H1 (cell line): ENCODE data around the gene PIP4K2C. TPM values are rescaled to one million over a fixed set of nuclear protein-coding genes. Genes with fewer than 3 reads are reported as not detected.

Source experiments
- CTCF ChIA-PET: fragments of 300-600 bp; sonication (Branson Sonifier 250); formaldehyde crosslinking; loops from one replicate; lab custom pipeline; 2021; ENCODE audit not compliant: partially characterized antibody; lab: Charles Lee
- POLR2A ChIA-PET: fragments of 300-600 bp; sonication (Branson Sonifier 250); formaldehyde crosslinking; loops from one replicate; lab custom pipeline; 2021; ENCODE audit warnings: inconsistent platforms; ENCODE audit not compliant: partially characterized antibody; lab: Charles Lee
- DNase-seq, 2 experiments: peaks; one replicate each; pipeline versions ENCODE4 v3.0.0 to v3.0.0-alpha.2; 2010 to 2022; ENCODE audit warnings: low spot score in 2 of 2, low read depth in 1 of 2, mixed read lengths in 1 of 2
- FAIRE-seq: peaks from 2 replicates; lab custom pipeline; 2011; peaks lifted over from hg19 to GRCh38; lab: Jason Lieb, UNC
- H2AFZ ChIP-seq: 2 replicates; pipeline ENCODE4 v1.8.1; 2012; ENCODE audit warnings: low read length, inconsistent platforms
- H2AK5ac ChIP-seq: 2 replicates; pipeline ENCODE4 v1.6.1; 2013; ENCODE audit warnings: low read depth, low read length
- H2BK120ac ChIP-seq: replicated peaks from 2 replicates; pipeline ENCODE3; 2013; ENCODE audit warnings: low read depth, low read length, inconsistent platforms
- H2BK12ac ChIP-seq: 2 replicates; pipeline ENCODE4 v1.6.1; 2013; ENCODE audit warnings: low read depth, low read length
- H2BK15ac ChIP-seq: 2 replicates; pipeline ENCODE4 v1.6.1; 2013; ENCODE audit warnings: low read length
- H2BK20ac ChIP-seq: 2 replicates; pipeline ENCODE4 v1.6.1; 2013; ENCODE audit warnings: low read length
- H2BK5ac ChIP-seq: 2 replicates; pipeline ENCODE4 v1.6.1; 2013; ENCODE audit warnings: low read depth, low read length
- H3K14ac ChIP-seq: 2 replicates; pipeline ENCODE4 v1.6.1; 2013; ENCODE audit warnings: inconsistent platforms; ENCODE audit not compliant: insufficient read length
- H3K18ac ChIP-seq: 2 replicates; pipeline ENCODE4 v1.6.1; 2013; ENCODE audit warnings: low read length; ENCODE audit errors: extremely low read depth
- H3K23ac ChIP-seq: 2 replicates; pipeline ENCODE4 v1.6.1; 2013; ENCODE audit warnings: inconsistent platforms; ENCODE audit not compliant: insufficient read length
- H3K23me2 ChIP-seq: 2 replicates; pipeline ENCODE4 v1.6.1; 2013; ENCODE audit warnings: low read depth, low read length
- H3K27ac ChIP-seq: 2 replicates; pipeline ENCODE4 v1.6.1; 2011; ENCODE audit warnings: low read depth, low read length, inconsistent platforms
- H3K27me3 ChIP-seq, 4 experiments: replicated peaks in 1 of 4; 1 replicate in 1 of 4; 2 replicates in 3 of 4; pipeline versions ENCODE4 v1.6.1 to v1.8.1; 2011 to 2013; ENCODE audit warnings: low read length in 3 of 4, mild to moderate bottlenecking in 3 of 4, inconsistent platforms in 2 of 4, mixed read lengths in 2 of 4, moderate library complexity in 1 of 4; ENCODE audit not compliant: control insufficient read depth in 3 of 4, insufficient read depth in 3 of 4; ENCODE audit errors: extremely low read depth in 1 of 4
- H3K36me3 ChIP-seq, 4 experiments: 2 replicates each; pipeline versions ENCODE4 v1.6.1 to v1.8.1; 2011 to 2013; ENCODE audit warnings: mild to moderate bottlenecking in 4 of 4, low read length in 3 of 4, moderate library complexity in 2 of 4, control low read depth in 1 of 4, inconsistent platforms in 1 of 4; ENCODE audit not compliant: insufficient read depth in 4 of 4, control insufficient read depth in 2 of 4
- H3K4ac ChIP-seq: replicated peaks from 2 replicates; pipeline ENCODE3; 2013; ENCODE audit warnings: low read length, low read depth, mixed read lengths, inconsistent platforms; ENCODE audit not compliant: insufficient read length
- H3K4me1 ChIP-seq, 4 experiments: replicated peaks in 1 of 4; 1 replicate in 1 of 4; 2 replicates in 3 of 4; pipeline versions ENCODE4 v1.6.1 to v1.8.1; 2011 to 2013; ENCODE audit warnings: low read length in 3 of 4, inconsistent platforms in 2 of 4, mixed read lengths in 1 of 4; ENCODE audit not compliant: insufficient read depth in 4 of 4, control insufficient read depth in 3 of 4
- H3K4me2 ChIP-seq, 2 experiments: 2 replicates each; pipeline versions ENCODE4 v1.6.1 to v1.8.1; 2011 to 2013; ENCODE audit warnings: low read depth in 2 of 2, low read length in 2 of 2, control low read depth in 1 of 2, inconsistent platforms in 1 of 2, mild to moderate bottlenecking in 1 of 2; ENCODE audit not compliant: insufficient read depth in 1 of 2
- H3K4me3 ChIP-seq, 4 experiments: fragments of 200-600, 300-600 bp in 1 of 4; sonication (generic), shearing (Covaris generic), sonication (Bioruptor Twin) in 1 of 4; 2 replicates each; pipeline versions ENCODE4 v1.5.1 to v1.8.1; 2011 to 2016; ENCODE audit warnings: low read length in 4 of 4, low read depth in 3 of 4, control low read depth in 2 of 4, inconsistent platforms in 2 of 4, mild to moderate bottlenecking in 2 of 4, mixed read lengths in 1 of 4, moderate library complexity in 1 of 4; ENCODE audit not compliant: insufficient read depth in 2 of 4; ENCODE audit errors: extremely low read depth in 1 of 4
- H3K56ac ChIP-seq: replicated peaks from 2 replicates; pipeline ENCODE3; 2013; ENCODE audit warnings: low read depth, mild to moderate bottlenecking, mixed read lengths, low read length, inconsistent platforms; ENCODE audit not compliant: insufficient read length
- H3K79me1 ChIP-seq: 2 replicates; pipeline ENCODE4 v1.6.1; 2013; ENCODE audit warnings: low read depth, low read length, control low read depth
- H3K79me2 ChIP-seq, 2 experiments: 2 replicates each; pipeline versions ENCODE4 v1.6.1 to v1.8.1; 2012 to 2013; ENCODE audit warnings: low read length in 2 of 2, mild to moderate bottlenecking in 2 of 2, inconsistent platforms in 1 of 2; ENCODE audit not compliant: insufficient read depth in 2 of 2, control insufficient read depth in 1 of 2
- H3K9ac ChIP-seq, 4 experiments: replicated peaks in 1 of 4; 1 replicate in 1 of 4; 2 replicates in 3 of 4; pipeline versions ENCODE4 v1.6.1 to v1.8.1; 2011 to 2013; ENCODE audit warnings: low read depth in 3 of 4, low read length in 3 of 4, control low read depth in 2 of 4, mild to moderate bottlenecking in 2 of 4, moderate library complexity in 2 of 4, inconsistent platforms in 1 of 4; ENCODE audit errors: extremely low read depth in 1 of 4
- H3K9me3 ChIP-seq, 2 experiments: 2 replicates each; pipeline versions ENCODE4 v1.6.1 to v1.8.1; 2012 to 2013; ENCODE audit warnings: mild to moderate bottlenecking in 2 of 2, moderate library complexity in 2 of 2, control low read depth in 1 of 2, inconsistent platforms in 1 of 2, low read depth in 1 of 2, low read length in 1 of 2, mixed read lengths in 1 of 2; ENCODE audit not compliant: insufficient read depth in 2 of 2
- H4K20me1 ChIP-seq, 2 experiments: replicated peaks in 1 of 2; 2 replicates each; pipeline versions ENCODE3 to v1.8.1; 2011 to 2013; ENCODE audit warnings: inconsistent platforms in 2 of 2, low read length in 2 of 2, mild to moderate bottlenecking in 1 of 2; ENCODE audit not compliant: insufficient read depth in 2 of 2, control insufficient read depth in 1 of 2
- H4K5ac ChIP-seq: 2 replicates; pipeline ENCODE4 v1.6.1; 2013; ENCODE audit warnings: low read length, low read depth, mixed read lengths, inconsistent platforms; ENCODE audit not compliant: insufficient read length
- H4K8ac ChIP-seq: 2 replicates; pipeline ENCODE4 v1.8.0; 2013; ENCODE audit warnings: mild to moderate bottlenecking, moderate library complexity, low read length, inconsistent platforms; ENCODE audit not compliant: insufficient read depth; ENCODE audit errors: extremely low read depth
- H4K91ac ChIP-seq: replicated peaks from 2 replicates; pipeline ENCODE3; 2013; ENCODE audit warnings: low read length, mixed read lengths, inconsistent platforms; ENCODE audit not compliant: insufficient read length
- WGBS, 2 experiments: shearing (Covaris generic) in 1 of 2; methylation state at CpG; one replicate each; pipeline versions ENCODE4 v1.1.6 to v1.1.7; 2013 to 2015; ENCODE audit warnings: low lambda C conversion rate in 2 of 2, mixed read lengths in 2 of 2, inconsistent platforms in 1 of 2, low coverage in 1 of 2, missing lambda C conversion rate in 1 of 2; ENCODE audit not compliant: insufficient replicate concordance in 2 of 2, insufficient coverage in 1 of 2, insufficient read length in 1 of 2; ENCODE audit errors: extremely low coverage in 1 of 2, missing lambda C conversion rate in 1 of 2; 5-methylcytosine and 5-hydroxymethylcytosine counted together
- polyA plus RNA-seq, 7 experiments: library from polyadenylated mRNA; depleted of rRNA in 3 of 7; stranded (reverse) in 5 of 7; unstranded in 2 of 7; fragments of >200 nt in 5 of 7; fragments of 200-250 nt in 2 of 7; gene quantifications; 1 replicate in 5 of 7; 2 replicates in 1 of 7; 4 replicates in 1 of 7; pipeline versions ENCODE4 v1.2.1 to v1.2.3, GENCODE V29; 2011 to 2013; ENCODE audit warnings: missing spikeins in 2 of 7, mixed read lengths in 2 of 7
- total RNA-seq: library from RNA; stranded (reverse); fragmentation: NEBNext Ultra II Directional; extraction: Animal tissue kit (Norgen Biotek cat#: 25700); gene quantifications from 2 replicates; pipeline ENCODE4 v1.2.1, GENCODE V29; 2021

PIP4K2C gene
- total and polyA plus RNA-seq, 2 of the 8 experiments (the other 6 are each of a cell fraction or from before 2014, with no cell fraction given), result 25.0 to 27.1 TPM

DNA sequence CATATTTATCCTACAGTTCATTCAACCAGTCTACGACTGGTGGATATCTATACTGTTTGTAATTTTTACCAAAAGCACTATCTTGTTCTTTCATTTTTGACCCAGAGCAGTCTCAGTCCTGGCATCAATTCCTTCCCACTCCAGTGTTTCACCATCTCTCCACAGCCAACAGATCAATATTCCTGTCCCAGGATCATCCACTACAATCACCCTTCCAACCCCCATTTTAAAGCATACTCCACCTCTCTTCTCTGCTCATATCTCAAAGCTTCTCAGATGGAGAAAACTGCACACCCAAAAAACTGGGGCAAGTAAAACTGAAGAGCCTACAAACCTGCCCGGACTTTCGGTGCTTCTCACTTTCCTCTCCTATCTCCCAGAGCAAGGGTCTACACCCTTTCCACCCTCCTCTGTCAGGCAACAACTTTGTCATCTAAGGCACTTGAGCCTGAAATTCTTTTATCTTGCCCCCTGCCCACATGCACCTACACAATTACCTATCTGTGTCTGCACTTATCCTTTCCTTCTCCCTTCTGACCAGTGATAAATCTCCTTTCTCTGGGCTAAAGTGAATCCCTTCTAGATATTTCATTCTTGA lies 4.1 kb upstream of the PIP4K2C start:
- Histone ChIP-seq H3K23ac (no peak overlapping the region), H2BK12ac (no peak overlapping the region), H2BK15ac (no peak overlapping the region), H3K23me2 (peaks cover 13% of the 10 kb centered on the region; the same call in 1 of the 2 replicates), H4K91ac (no peak overlapping the region), H4K8ac (no peak overlapping the region), H2AK5ac (no peak overlapping the region), H3K18ac (no peak overlapping the region), H3K79me2 (peaks cover 3 to 6% of the 10 kb centered on the region in 2 experiments; a peak in 2 of 4 replicates), H3K14ac (no peak overlapping the region), H3K9me3 (no peaks in the 10 kb centered on the region), H3K27me3 (no peaks in the 10 kb centered on the region), H3K79me1 (no peaks in the 10 kb centered on the region), H3K9ac (no peak overlapping the region), H2BK5ac (no peak overlapping the region), H3K4me2 (no peak overlapping the region), H2AFZ (no peak overlapping the region), H3K56ac (no peak overlapping the region), H2BK120ac (no peak overlapping the region), H3K4ac (no peak overlapping the region), H4K20me1 (peaks cover 3 to 4% of the 10 kb centered on the region in 2 experiments), H3K36me3 (peaks cover 0 to 14% (median under 1%) of the 10 kb centered on the region in 4 experiments; a peak in 5 of 8 replicates), H2BK20ac (no peak overlapping the region), H3K4me1 (peaks cover 2 to 5% (median 3%) of the 10 kb centered on the region in 4 experiments; a peak in 6 of 7 replicates), H3K4me3 (no peak overlapping the region), H3K27ac (no peak overlapping the region), H4K5ac (no peak overlapping the region)
- WGBS, 2 experiments, result 92% methylated on average over 3 of the region's 3 CpGs; no CpG with 5 or more reads in 1 of the 2 experiments
- DNase-seq, result no peak
- POLR2A ChIA-PET, result interaction anchor here (0.6 to 1.0 kb wide), 2 partner anchors 13 to 33 kb away, joined by 3 read pairs; no protein-coding TSS in a partner anchor
- CTCF ChIA-PET, result interaction anchor here (1.1 to 7.8 kb wide), 4 partner anchors 16 to 37 kb away, joined by 3 to 201 read pairs (median 93); partner anchors contain the start of gene ARHGEF25
- FAIRE-seq, result no peak
